Measurements from ENCODE around the gene MYO19. TPM values are rescaled to one million over a fixed set of nuclear protein-coding genes. Genes with fewer than 3 reads are reported as not detected.

Gene MYO19
- total and polyA plus RNA-seq, 9 of the 15 experiments (the other 6 are each of a cell fraction or from before 2014, with no cell fraction given), result 21.6 to 176 (median 129) TPM

DNA sequence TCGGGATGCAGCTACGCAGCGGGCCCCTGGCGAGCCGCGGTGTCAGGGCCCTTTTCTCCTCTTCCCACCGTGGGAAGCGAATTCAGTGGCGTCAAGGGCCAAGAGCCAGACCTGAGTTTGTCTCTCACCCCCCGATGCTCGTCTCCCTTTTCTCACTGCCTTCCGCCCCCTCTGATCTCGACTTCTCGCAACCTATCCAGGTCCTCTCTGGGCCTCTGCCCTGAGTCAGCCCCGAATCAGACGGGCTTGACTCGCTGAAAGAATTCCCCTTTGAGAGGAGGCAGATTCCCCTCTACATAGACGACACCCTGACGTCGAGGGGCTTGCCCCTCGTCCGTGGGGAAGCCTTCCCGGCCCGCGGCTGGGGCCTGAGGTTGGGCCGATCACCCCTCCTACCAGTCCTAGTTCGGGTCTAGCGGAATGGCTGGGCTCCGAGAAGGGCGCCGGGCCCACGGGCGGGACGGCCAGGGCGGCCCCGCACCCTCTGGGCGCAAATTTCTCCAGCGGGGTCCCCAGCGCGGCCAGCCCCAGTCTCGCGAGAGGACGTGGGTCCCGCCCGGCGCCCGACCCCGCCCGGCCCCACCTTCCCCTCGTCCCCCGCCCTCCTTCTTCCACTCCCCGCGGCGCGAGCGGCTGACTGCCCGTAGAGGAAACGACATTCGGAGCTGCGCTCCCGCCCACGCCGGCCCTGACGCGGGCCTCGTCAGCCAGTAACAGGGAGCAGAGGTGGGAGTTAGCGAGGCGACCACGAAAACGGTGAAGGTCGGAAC lies 9.8 kb upstream of the MYO19 start, which contains the start of gene GGNBP2 (continued):
- TF ChIP-seq, protein P1, sequence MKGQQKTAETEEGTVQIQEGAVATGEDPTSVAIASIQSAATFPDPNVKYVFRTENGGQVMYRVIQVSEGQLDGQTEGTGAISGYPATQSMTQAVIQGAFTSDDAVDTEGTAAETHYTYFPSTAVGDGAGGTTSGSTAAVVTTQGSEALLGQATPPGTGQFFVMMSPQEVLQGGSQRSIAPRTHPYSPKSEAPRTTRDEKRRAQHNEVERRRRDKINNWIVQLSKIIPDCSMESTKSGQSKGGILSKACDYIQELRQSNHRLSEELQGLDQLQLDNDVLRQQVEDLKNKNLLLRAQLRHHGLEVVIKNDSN (CRISPR knock-in tag; IDR thresholded peaks at IDR 0.05), result no peak
- TF ChIP-seq KDM1A (IDR thresholded peaks at IDR 0.05), result no peak
- TF ChIP-seq USF2 (CRISPR knock-in tag; IDR thresholded peaks at IDR 0.05), result no peak
- peak; percentile 51 for TF ChIP-seq POLR2AphosphoS2 (IDR thresholded peaks at IDR 0.05; ENCODE audit: low read length)
- TF ChIP-seq, protein P2, sequence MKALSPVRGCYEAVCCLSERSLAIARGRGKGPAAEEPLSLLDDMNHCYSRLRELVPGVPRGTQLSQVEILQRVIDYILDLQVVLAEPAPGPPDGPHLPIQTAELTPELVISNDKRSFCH (CRISPR knock-in tag; IDR thresholded peaks at IDR 0.05), result no peak
- TF ChIP-seq, protein P2 (tag; IDR thresholded peaks at IDR 0.05), result 0 out of 2 replicates have a peak, but pooled peaks have one; percentile 34
- no peak for TF ChIP-seq FOXP1 (CRISPR knock-in tag; IDR thresholded peaks at IDR 0.05)
- no peak for TF ChIP-seq SAFB (IDR thresholded peaks at IDR 0.05; ENCODE audit: borderline replicate concordance, low read depth, low read length)
- TF ChIP-seq HNRNPLL (IDR thresholded peaks at IDR 0.05; ENCODE audit: low read depth, low read length, poor library complexity, severe bottlenecking), result no peak
- no peak for TF ChIP-seq RBM34 (IDR thresholded peaks at IDR 0.05; ENCODE audit: borderline replicate concordance, insufficient read depth, low read length)
- peak; percentile 88 for TF ChIP-seq POLR2AphosphoS5 (IDR thresholded peaks at IDR 0.05; ENCODE audit: control insufficient read depth, insufficient read depth, low read depth, low read length)
- TF ChIP-seq ZC3H4 (CRISPR knock-in tag; IDR thresholded peaks at IDR 0.05; ENCODE audit: borderline replicate concordance), result peak; percentile 61; the same call in 1 of the 2 replicates
- TF ChIP-seq SNRNP70 (optimal IDR thresholded peaks at IDR 0.05; ENCODE audit: low read depth, low read length), result no peak
- no peak for TF ChIP-seq L3MBTL2 (IDR thresholded peaks at IDR 0.05)
- no peak for TF ChIP-seq ZKSCAN8 (CRISPR knock-in tag; IDR thresholded peaks at IDR 0.05)
- TF ChIP-seq ZFX (CRISPR knock-in tag; IDR thresholded peaks at IDR 0.05), result peak; percentile 87
- no peak for TF ChIP-seq ZNF644 (tag; IDR thresholded peaks at IDR 0.05; ENCODE audit: low read depth)
- TF ChIP-seq FOXJ2 (tag; IDR thresholded peaks at IDR 0.05), result no peak
- peak; percentile 33 for TF ChIP-seq CXXC5 (CRISPR knock-in tag; IDR thresholded peaks at IDR 0.05)
- TF ChIP-seq RCOR1 (IDR thresholded peaks at IDR 0.05; ENCODE audit: borderline replicate concordance in 1 of 2, low read depth in 2 of 2, low read length in 2 of 2), result peak in 1 of 2 experiments; percentile 18; a peak in 1 of 4 replicates
- no peak for TF ChIP-seq ESRRA (IDR thresholded peaks at IDR 0.05; ENCODE audit: borderline replicate concordance, low read depth)
- TF ChIP-seq EGR1 (conservative IDR thresholded peaks at IDR 0.05), result peak; percentile 98
- TF ChIP-seq SRSF1 (IDR thresholded peaks at IDR 0.05; ENCODE audit: low read depth, low read length), result no peak
- no peak for TF ChIP-seq ZNF551 (CRISPR knock-in tag; IDR thresholded peaks at IDR 0.05)
- TF ChIP-seq HNRNPK (IDR thresholded peaks at IDR 0.05; ENCODE audit: low read depth, low read length, poor library complexity, severe bottlenecking), result no peak
- TF ChIP-seq E2F3 (CRISPR knock-in tag; IDR thresholded peaks at IDR 0.05), result no peak
- no peak for TF ChIP-seq ZNF134 (CRISPR knock-in tag; conservative IDR thresholded peaks at IDR 0.05)
- TF ChIP-seq NR4A1 (CRISPR knock-in tag; IDR thresholded peaks at IDR 0.05), result no peak
- TF ChIP-seq NR4A1 (tag; IDR thresholded peaks at IDR 0.05), result no peak

All from K562 (cell line).